Epithelial cell of proximal tubule (primary cell): ENCODE data around the gene PIK3CA. TPM values are rescaled to one million over a fixed set of nuclear protein-coding genes. Genes with fewer than 3 reads are reported as not detected.

ENCODE experiments used
- DNase-seq: peaks from one replicate; pipeline ENCODE4 v3.0.0-alpha.2; 2011; ENCODE audit warnings: low read depth
- H3K4me3 ChIP-seq: 2 replicates; pipeline ENCODE4 v1.5.1; 2011; ENCODE audit warnings: low read depth, mild to moderate bottlenecking, low read length
- CTCF ChIP-seq: conservative IDR thresholded peaks from 2 replicates; pipeline ENCODE4 v1.5.1; 2012; ENCODE audit warnings: low read depth, mild to moderate bottlenecking, low read length
- total RNA-seq: library from RNA; depleted of rRNA; stranded (reverse); fragments of >200 nt; gene quantifications from 2 replicates; pipeline ENCODE4 v1.2.3, GENCODE V29; 2015

The PIK3CA gene
- total RNA-seq, 1 donor from 2014 or later = 11.7 TPM

- H3K4me3 ChIP-seq = no peak overlapping the region
- DNase-seq = no peak
- TF ChIP-seq CTCF = no peak
These were observed 8.6 kb downstream of the PIK3CA start for GRCh38 chr3:179156775-179157174.

GRCh38 chr3:179158336-179159039, 10.3 kb downstream of the PIK3CA start:
- TF ChIP-seq CTCF = no peak
- DNase-seq = no peak
- H3K4me3 ChIP-seq = no peak overlapping the region

GRCh38 chr3:179163503-179163902, 15.3 kb downstream of the PIK3CA start:
- no peak for TF ChIP-seq CTCF
- no peak overlapping the region for H3K4me3 ChIP-seq
- no peak for DNase-seq

GRCh38 chr3:179164857-179165256, 16.7 kb downstream of the PIK3CA start:
- no peak for TF ChIP-seq CTCF
- no peak overlapping the region for H3K4me3 ChIP-seq
- DNase-seq = no peak

GRCh38 chr3:179166561-179167201, 18.5 kb downstream of the PIK3CA start:
- H3K4me3 ChIP-seq = no peak overlapping the region
- TF ChIP-seq CTCF = no peak
- DNase-seq = no peak

- no peak for DNase-seq
- H3K4me3 ChIP-seq = no peak overlapping the region
- TF ChIP-seq CTCF = no peak
These were observed 20.8 kb downstream of the PIK3CA start for GRCh38 chr3:179168918-179169317.

- TF ChIP-seq CTCF = no peak
- DNase-seq = no peak
- no peak overlapping the region for H3K4me3 ChIP-seq
These were observed 24.4 kb downstream of the PIK3CA start for GRCh38 chr3:179172546-179172945.
